Measurements from ENCODE around the gene PHF13.

- no peak for TF ChIP-seq POLR2AphosphoS5 (IDR thresholded peaks at IDR 0.05; ENCODE audit: borderline replicate concordance, low read depth, low read length)
- no peak for TF ChIP-seq EZH2 (IDR thresholded peaks at IDR 0.05)
Observed at GRCh38 chr1:6625584-6626149, 12.1 kb downstream of the PHF13 start.
